HG03196 (cell line): ENCODE results near the gene SMC1B.
"Not testable (repeated sequence)": the region's sequence is repeated elsewhere in the genome, so short reads cannot be mapped to it uniquely, and the experiment has no call there.

Experiments used
- ATAC-seq: cut with Tn5 transposase; IDR thresholded peaks from one replicate; pipeline ENCODE4 v1.9.1; 2021; ENCODE audit not compliant: unreplicated experiment

Gene SMC1B

DNA sequence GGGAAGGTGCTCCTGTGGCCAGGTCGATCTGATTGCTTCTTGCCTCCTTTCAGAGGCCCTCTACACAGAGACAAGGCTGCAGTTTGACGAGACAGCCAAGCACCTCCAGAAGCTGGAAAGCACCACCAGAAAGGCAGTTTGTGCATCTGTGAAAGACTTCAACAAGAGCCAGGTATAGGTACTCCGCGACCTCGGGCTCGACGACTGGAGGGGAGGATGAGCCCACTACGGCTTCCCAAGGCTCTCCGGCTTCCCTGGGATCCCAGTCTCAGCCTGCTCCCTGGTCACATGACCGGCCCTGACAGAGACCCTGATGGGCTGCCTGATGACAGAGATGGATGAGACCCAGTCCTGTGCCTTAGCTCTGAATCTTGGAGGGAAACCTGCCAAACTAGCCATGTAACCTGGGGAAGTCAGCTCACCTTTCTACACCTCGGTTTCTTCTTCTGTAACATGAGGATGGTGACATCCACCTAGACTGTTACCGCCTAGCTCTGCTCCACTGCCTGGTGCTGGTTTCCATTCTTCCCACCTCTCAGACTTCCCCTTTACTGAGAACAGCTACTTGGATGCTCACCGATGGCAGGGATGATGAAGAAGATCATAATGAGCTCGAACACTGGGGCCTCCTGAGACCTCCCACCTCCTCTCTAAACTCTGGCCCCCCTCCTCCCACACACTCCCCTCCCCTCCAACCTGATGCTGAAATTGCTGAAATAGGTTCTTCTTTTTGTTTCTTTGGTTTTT lies 9.0 kb upstream of the SMC1B start:
- ATAC-seq = no peak

DNA sequence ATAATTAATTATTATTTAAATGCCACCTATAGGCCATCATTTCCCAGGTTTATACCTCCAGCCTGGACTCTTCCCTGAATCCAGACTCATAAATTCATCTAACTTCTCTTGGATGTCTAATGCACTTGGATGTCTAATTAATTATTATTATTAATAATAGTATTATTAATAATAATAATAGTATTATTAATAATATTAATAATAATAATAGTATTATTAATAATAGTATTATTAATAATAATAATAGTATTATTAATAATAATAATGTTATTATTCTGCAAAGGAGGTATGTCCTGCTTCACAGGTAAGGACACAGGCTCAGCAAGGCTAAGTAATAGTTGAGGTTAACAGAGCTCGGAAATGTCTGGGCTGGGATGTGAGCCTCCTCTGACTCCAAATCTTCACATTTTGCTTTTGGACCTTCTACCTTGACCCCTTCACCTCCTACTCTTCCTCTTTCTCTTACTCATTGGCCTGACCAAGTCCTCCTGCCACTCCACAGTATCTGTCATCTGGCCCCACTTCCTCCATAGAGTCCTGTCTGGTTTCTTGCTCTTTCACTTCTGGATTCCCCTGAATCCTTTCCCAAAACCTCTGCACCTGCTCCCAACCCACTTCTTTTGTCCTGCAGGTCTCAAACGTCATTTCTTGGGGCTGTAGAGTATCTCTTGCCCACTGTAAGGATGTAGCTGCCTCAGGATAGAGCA lies 8.1 kb upstream of the SMC1B start:
- no peak for ATAC-seq

DNA sequence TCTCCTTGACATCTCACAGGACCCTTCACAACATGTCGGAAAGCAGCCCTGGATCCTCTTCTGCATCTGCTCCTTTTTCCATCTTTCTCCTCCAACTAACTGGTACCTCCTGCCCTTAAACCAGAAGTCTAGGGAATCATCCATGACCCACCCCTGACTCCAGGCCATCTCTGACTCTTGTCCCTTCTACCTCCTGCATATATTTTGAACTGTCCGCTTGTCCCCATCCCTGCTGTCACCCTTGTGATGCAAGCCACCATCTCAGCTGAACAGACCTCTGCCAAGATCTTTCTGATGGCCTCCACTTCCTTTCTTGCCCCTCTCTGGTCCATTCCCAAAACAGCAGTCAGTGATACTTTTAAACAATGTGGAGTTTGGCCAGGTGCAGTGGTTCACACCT lies 7.1 kb upstream of the SMC1B start:
- no peak for ATAC-seq

DNA sequence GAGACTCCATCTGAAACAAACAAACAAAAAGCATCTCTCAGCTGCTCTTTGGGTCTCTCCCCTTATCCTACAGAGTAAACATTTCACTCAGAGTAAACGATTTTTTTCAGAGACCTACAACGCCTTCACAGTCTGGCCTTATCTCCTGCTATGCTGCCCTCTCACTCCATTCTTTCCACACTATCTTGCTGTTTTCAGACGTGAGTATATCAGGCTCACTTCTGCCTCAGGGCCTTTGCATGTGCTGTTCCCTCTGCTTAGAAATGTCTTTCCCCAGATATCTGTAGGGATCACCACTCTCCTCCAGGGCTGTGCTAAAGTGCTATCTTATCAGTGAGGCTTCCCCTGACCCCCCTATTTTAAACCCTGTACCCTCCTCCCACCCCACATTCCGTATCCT lies 6.6 kb upstream of the SMC1B start:
- ATAC-seq = no peak

DNA sequence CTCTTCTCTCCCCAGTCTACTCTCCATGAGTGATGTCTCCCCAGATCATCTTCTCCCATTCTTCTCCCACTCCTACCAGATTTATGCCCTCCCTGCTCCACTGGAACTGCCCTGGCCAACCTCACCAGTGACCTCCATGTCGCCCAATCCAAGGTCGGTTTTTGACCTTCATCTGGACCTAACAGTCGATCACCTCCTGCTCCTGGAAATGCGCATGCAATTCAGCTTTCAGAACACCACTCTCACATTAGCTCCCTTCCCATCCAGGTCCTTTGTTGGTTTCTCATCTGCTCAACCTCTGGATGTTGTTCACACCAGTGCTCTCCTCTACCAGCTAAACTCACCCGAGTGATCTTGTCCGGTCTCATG lies 5.4 kb upstream of the SMC1B start:
- no peak for ATAC-seq

DNA sequence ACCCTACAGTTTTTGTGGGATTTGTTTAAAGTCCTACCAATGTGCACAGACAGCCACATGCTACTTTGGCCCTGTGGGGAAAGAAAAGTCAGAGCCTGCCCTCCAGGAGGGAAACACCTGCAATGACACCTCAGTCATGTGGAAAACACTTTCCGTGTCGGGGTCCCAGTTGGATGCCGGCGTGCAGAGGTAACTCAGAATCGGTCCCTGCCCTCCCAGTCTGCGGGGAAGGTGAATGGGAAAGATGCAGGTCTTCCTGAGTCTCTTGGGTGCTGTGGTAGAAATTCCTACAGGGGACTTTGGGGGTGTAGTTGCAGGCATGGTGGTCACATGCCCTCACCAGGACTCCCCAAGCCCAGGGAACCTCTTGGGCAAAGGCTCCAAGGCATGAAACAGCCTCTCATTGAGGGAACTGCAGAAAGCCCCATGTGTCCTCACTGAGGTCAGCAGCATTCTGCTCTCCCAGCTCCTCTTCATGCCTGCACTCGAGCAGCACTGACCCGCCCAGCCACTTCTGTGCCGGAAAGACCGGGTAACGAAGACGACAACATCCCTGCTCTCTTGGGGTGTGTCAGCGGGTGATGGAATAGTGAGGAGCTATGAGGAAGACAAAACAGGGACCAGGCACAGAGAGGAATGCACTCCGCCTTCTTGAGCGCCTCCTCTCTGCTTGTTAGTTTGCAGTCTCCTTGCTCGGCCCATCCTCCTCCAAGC lies 4.8 kb upstream of the SMC1B start:
- ATAC-seq = no peak

DNA sequence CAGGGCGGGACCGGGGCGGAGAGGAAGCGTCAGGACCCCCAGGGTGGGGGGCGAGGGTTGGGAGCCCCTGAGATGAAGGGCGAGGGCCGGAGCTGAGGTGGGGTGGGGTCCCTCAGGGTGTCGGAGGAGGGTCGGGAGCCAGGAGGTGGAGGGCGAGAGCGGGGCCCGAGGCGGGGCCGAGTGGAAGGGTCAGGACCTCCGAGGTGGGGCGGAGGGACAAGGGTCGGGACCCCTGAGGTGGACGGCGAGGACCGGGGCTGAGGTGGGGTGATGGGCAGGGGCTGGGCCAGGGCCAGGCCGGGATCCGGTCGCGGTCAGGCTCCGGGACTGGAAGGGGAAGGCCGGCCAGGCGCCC lies 409 bp downstream of the SMC1B start:
- ATAC-seq = no peak

DNA sequence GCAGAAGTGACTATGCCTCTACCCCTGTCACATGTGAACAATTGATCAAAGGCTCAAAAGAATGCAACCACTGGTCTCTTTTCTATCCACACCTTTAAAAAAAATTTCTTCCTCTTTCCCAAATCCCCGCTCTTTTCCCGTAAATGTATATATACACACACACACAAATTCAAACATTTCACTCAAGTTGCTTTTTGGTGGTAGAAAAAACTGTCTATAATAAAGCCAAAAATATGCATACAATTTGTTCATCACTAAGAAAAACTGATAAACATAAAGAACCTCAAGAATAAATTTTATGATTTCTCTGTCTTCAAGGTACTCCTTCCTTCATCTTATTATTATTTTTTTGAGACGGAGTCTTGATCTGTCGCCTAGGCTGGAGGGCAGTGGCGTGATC lies 5.6 kb downstream of the SMC1B start:
- ATAC-seq = no peak

DNA sequence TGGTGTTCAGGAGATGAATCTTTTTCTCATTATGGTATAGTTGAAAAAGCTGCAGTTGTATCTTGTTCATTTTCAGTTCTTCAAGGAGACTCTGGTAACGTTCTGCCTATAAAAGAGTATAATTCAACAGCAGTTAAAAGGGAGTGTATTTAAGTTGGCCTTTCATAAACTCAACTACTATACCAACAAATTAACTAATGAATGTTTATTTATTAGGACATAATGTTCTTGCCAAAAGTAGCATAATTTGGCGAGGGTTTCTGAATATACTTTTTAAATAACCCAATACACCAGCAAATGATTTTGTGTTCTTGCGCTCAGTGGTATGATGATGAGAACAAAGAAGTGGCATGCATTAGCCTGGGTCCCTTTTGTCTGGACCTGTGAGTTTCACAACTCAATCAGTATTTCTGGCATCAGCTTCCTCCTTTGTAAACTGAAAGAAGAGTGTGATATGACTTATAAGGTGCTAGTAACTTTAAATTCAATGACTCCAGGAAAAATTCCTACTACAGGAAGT lies 10.9 kb downstream of the SMC1B start:
- ATAC-seq = no peak

DNA sequence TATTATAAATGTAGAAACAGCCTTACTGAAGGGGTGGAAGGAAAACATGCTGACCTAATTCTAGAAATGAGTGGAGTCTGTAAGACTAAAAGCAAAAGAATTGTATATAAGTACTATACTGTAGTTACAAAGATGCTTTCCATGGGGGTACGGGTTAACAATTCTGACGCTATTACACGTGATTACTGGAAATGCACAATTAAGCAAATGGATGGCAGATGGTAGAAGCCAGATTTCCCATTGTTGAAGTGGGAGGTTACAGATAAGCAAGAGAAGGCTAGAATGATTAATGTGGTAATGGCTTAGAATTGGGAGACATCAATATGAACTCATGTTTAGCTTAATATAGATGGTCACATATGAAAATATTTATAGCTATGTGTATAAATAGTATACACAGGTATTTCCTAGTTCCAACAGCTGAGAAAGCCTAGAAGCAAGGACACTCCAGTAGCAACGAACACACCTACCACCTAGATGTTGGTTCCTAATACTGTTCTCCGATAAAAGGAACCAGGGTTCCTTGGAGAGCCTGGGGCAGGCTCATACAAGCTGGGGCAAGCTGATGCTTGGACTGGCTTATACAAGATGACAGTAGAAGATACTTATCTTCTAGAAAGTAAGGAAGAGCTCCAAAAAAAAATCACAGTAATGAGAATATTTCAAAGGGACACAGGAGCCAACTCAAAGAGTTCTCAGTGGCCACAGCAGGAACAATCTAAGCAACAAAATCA lies 13.5 kb downstream of the SMC1B start:
- no peak for ATAC-seq

DNA sequence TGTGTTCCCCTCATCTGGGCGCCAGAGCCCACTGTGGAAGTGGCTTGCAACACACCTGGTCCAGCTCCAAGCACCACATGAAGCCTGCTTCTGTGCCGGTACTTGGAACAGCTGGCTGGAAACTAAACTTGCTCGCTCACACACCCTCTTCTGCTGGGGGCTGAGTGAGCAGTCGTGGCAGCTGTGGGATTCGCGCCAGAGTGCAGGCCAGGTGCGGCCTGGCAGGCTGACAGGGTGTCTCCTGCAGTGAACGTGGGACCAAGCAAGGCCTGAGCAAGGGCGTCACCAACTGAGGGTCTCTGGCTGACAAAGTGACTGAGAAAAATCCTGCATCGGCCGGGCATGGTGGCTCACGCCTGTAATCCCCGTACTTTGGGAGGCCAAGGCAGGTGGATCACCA lies 15.2 kb downstream of the SMC1B start:
- ATAC-seq = no peak

DNA sequence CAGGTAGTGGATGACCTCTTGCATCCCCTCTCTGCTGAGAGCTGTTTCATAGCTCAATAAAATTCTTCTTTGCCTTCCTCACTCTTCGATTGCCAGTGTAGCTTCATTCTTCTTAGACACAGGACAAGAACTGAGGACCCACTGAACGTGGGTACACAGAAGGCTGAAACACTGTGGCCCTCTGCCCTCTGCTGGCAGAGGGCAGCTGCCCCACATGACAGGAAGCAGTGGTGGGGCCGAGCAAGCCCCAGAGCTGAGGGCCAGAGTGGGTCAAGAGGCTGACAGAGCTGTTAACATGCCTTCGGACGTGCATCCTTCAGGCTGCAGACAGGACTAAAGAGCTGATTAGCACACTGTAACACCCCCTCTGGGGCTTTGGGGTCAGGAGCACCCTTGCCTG lies 15.6 kb downstream of the SMC1B start:
- ATAC-seq = no peak

DNA sequence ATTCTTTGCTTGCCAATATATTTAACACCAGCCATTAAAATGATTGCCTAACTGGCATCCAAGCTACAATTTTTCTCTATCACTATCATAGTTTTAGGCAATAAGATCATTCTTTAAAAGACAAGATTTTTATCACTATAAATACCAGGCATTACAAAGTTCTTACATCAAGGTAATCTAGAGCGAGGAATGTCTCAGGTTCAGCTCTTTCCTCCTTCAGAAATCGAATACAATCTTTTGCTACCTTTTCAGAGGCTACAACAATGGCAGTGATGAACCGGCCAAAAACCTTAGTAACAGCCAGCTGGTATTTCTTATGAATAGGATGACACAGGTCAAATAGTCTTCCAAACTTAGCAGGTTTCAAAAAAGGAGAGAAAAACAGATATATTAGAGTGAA lies 23.9 kb downstream of the SMC1B start:
- no peak for ATAC-seq

DNA sequence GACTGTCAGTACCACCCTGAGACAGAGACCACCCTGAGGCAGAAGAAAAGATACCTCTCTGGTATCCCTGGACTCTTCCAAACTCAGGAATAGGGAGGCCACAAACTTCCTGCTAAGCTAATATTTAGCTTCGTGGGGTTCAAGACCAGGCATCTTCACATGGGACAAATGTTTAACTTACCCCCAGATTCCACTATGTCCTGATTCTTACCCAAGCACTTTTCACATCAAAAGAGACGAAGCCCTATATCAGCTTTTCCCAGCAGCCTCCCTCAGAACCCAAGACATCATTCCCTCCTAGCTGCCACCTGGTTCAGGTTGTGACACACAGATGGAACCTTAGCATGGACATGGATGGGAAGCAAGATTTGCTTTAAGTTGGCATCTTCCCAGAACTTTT lies 32.1 kb downstream of the SMC1B start:
- ATAC-seq = no peak

DNA sequence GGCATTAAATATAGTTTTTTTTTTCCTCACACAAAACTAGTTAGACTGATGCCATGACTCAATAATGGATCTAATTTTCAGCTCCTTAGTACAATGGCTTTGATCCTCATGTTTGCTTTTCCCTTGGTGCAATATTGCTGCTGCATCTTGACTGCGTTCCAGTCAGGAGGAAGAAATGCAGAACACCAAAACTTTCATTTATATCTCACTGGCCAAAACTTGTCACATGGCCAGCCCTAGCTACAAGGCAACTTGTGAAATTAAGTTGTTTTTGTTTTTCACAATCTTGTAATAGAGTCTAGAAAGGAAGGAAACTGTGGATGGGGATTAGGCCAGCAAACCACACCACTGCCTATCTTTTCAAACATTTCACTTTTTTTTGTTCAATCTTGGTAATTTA lies 36.7 kb downstream of the SMC1B start:
- no peak for ATAC-seq

DNA sequence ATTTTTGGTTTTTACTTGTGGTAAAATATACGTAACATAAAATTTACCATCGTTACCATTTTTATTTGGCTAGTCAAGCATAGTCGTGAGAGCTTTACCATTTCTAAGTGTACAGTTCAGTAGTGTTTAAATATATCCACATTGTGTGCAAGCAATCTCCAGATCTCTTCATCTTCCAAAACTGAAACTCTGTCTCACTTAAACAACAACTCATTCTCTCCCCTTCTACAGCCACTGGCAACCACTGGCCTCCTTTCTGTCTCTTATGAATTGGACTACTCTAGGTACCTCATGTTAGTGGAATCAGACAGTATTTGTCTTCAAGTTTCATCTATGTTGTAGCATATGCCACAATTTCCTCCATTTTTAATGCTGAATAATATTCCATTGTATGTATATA lies 37.4 kb downstream of the SMC1B start:
- ATAC-seq = no peak

DNA sequence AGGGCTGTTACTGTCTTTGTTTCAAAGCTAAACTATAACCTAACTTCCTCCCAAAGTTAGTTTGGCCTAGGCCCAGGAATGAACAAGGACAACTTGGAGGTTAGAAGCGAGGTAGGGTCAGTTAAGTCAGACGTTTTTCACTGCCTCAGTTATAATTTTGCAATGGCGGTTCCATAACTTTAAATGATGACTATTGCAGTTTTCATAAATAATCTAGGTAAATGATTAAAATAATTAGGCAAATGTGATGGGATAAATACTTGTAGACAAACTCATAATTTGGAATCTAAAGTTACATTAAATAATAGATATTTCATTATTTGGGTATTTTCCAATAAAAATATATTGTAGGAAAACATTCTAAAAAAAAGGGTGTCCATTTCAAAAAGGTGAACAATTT lies 39.8 kb downstream of the SMC1B start:
- not testable (repeated sequence) for ATAC-seq

DNA sequence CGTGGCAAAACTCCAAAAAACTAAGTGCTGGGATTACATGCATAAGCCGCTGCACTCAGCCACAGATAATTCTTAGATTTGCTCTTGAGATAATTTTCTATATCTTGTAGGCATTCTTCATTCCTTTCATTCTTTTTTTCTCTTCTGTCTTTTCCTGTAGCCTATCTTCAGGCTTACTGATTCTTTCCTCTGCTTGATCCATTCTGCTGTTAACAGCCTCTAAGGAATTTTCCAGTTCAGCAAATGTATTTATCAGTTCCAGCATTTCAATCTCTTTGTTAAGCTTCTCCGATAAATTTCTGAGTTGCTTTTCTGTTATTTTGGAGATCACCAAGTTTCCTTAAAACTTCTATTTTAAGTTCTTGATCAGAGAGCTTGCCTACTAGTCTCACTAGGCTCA lies 46.7 kb downstream of the SMC1B start:
- no peak for ATAC-seq

DNA sequence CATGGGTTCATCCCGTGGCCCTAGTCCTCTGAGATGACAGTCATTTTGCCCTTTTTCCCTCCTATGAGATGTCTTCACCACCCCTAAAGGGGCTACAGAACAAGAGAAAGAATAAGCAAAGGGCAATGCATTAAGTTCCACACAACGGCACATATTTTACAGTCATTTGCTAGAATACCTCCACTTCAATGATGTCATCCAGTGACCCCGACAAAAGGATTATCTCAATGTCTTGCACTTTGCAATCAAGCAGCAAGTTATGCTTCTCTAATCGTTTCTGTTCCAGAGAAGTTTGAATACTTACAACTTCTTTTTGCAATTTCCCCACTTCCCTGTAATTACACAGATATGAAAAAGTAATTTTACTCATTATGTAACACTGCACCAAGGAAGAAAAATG lies 53.8 kb downstream of the SMC1B start:
- ATAC-seq = no peak

DNA sequence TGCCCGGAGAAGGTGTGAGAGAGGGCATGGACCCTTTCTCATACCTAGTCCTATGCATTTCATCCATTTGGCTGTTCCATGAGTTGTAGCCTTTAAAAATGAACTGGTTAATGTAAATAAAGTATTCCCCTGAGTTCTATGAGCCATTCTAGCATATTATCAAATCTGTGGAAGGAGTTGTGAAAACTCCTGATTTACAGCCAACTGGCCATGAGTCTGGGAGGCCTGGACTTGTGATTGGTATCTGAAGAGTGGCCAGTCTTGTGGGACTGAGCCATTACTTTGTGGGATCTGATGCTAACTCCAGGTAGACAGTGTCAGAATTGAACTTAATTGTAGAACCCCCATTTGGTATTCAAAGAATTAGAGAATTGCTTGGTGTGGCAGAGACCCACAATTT lies 55.3 kb downstream of the SMC1B start:
- no peak for ATAC-seq

DNA sequence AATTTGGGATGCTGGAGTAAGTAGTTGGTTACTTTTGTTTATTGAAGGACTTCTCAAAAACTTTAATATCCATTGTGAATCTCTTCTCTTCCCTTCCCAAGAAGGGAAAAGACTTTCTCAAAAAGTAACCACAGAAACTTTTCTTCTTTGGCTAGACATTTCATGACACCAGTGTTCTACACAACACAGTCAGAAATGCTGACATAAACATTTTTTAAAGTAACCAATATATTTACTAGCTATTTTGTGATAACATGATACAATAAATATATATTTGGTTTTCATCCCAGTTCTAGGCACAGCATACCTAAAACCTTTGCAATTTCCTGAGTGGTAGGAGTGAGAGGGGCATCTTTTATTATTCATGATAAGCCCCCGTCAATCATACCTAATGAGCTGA lies 55.9 kb downstream of the SMC1B start:
- no peak for ATAC-seq

DNA sequence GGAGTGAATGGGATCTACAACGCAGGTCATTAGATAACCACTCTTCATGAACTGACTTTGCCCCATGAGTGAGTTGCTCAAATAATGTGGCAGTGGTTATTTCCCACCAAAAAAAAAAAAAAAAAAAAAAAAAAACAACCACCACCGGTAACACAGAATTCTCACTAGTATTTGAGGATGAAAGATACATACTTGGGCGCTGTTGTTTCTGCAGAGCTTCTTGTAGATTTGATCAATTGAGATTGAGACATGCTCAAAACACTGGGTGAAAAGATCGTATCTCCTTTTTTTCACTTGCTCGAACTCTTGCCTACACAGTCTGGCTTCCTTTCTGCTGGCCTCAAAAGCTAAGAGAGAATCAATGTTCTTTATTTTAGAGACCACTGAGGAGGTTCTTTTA lies 59.6 kb downstream of the SMC1B start:
- ATAC-seq = no peak
